Neural progenitor cell (in vitro differentiated cells): ENCODE measurements around the gene STAT3. TPM values are rescaled to one million over a fixed set of nuclear protein-coding genes. Genes with fewer than 3 reads are reported as not detected.
A peak's percentile ranks its signal among the peaks of the same experiment; 100 is the strongest.
"Not testable (repeated sequence)": the region's sequence is repeated elsewhere in the genome, so short reads cannot be mapped to it uniquely, and the experiment has no call there.

Source experiments
- DNase-seq: peaks from one replicate; pipeline ENCODE4 v3.0.0-alpha.2; 2016; ENCODE audit warnings: low spot score
- H2AFZ ChIP-seq: fragments of 200-600 bp; sonication (generic); replicated peaks from 2 replicates; pipeline ENCODE4 v1.6.1; 2016; ENCODE audit warnings: antibody characterized with exemption
- H3F3A ChIP-seq: fragments of 200-600 bp; sonication (generic); 2 replicates; pipeline ENCODE4 v1.6.1; 2016; ENCODE audit warnings: antibody characterized with exemption, low read depth
- H3K27ac ChIP-seq: fragments of 200-600 bp; sonication (generic); 2 replicates; pipeline ENCODE4 v1.5.1; 2016; ENCODE audit warnings: mild to moderate bottlenecking
- H3K27me3 ChIP-seq: fragments of 200-600 bp; sonication (generic); 2 replicates; pipeline ENCODE4 v1.6.1; 2016; ENCODE audit warnings: mild to moderate bottlenecking, moderate library complexity
- H3K36me3 ChIP-seq: fragments of 200-600 bp; sonication (generic); 2 replicates; pipeline ENCODE4 v1.5.1; 2016
- H3K4me1 ChIP-seq: fragments of 200-600 bp; sonication (generic); 2 replicates; pipeline ENCODE4 v1.6.1; 2016; ENCODE audit warnings: mixed run types
- H3K4me2 ChIP-seq: fragments of 200-600 bp; sonication (generic); 2 replicates; pipeline ENCODE4 v1.6.1; 2016
- H3K4me3 ChIP-seq: fragments of 200-600 bp; sonication (generic); 2 replicates; pipeline ENCODE4 v1.5.1; 2016
- H3K79me2 ChIP-seq: fragments of 200-600 bp; sonication (generic); 2 replicates; pipeline ENCODE4 v1.6.1; 2016; ENCODE audit warnings: low read depth
- H3K9ac ChIP-seq: fragments of 200-600 bp; sonication (generic); 2 replicates; pipeline ENCODE4 v1.6.1; 2016
- H3K9me3 ChIP-seq: fragments of 200-600 bp; sonication (generic); 2 replicates; pipeline ENCODE4 v1.5.1; 2016; ENCODE audit warnings: low read depth
- H4K20me1 ChIP-seq: fragments of 200-600 bp; sonication (generic); 2 replicates; pipeline ENCODE4 v1.6.1; 2016; ENCODE audit warnings: low read depth
- H3K27ac Mint-ChIP-seq: 3 replicates; pipeline ENCODE4 v1.8.0; 2021; ENCODE audit warnings: mixed read lengths
- H3K27me3 Mint-ChIP-seq: 2 replicates; pipeline ENCODE4 v1.8.0; 2022; ENCODE audit warnings: low read depth, mild to moderate bottlenecking, inconsistent platforms, moderate library complexity, mixed read lengths; ENCODE audit not compliant: insufficient read depth
- H3K36me3 Mint-ChIP-seq: 3 replicates; pipeline ENCODE4 v1.8.0; 2021; ENCODE audit warnings: mixed read lengths
- H3K4me1 Mint-ChIP-seq: 3 replicates; pipeline ENCODE4 v1.8.0; 2021; ENCODE audit warnings: mixed read lengths
- H3K4me3 Mint-ChIP-seq: 3 replicates; pipeline ENCODE4 v1.8.0; 2021; ENCODE audit warnings: mild to moderate bottlenecking, moderate library complexity, mixed read lengths
- H3K9me3 Mint-ChIP-seq: 3 replicates; pipeline ENCODE4 v1.8.0; 2020; ENCODE audit warnings: mixed read lengths
- CTCF ChIP-seq: fragments of 200-600 bp; sonication (generic); IDR thresholded peaks from 2 replicates; pipeline ENCODE4 v1.5.1; 2017; ENCODE audit warnings: antibody characterized with exemption, mild to moderate bottlenecking
- EZH2 ChIP-seq: fragments of 200-600 bp; sonication (generic); IDR thresholded peaks from 2 replicates; pipeline ENCODE4 v1.6.1; 2017; ENCODE audit warnings: antibody characterized with exemption, mild to moderate bottlenecking, moderate library complexity
- EZH2phosphoT487 ChIP-seq: fragments of 200-600 bp; sonication (generic); IDR thresholded peaks from 2 replicates; pipeline ENCODE4 v1.6.1; 2017; ENCODE audit warnings: antibody characterized with exemption
- total RNA-seq: library from RNA; depleted of rRNA; stranded (reverse); fragments of >200 nt; gene quantifications from 2 replicates; pipeline ENCODE4 v1.2.3, GENCODE V29; 2015; ENCODE audit warnings: low replicate concordance

The STAT3 gene
- total RNA-seq, 1 donor from 2014 or later, result 54.9 TPM

GRCh38 chr17:42305543-42306384 lies 82.5 kb downstream of the STAT3 start:
- Histone ChIP-seq H4K20me1 (no peaks in the 10 kb centered on the region), H3K9me3 (no peaks in the 10 kb centered on the region), H3K9ac (no peak overlapping the region), H3K4me1 (peaks cover 6% of the 10 kb centered on the region), H3F3A (peaks cover 5% of the 10 kb centered on the region), H3K36me3 (no peaks in the 10 kb centered on the region), H3K4me3 (no peak overlapping the region), H3K27me3 (no peaks in the 10 kb centered on the region), H2AFZ (no peak overlapping the region), H3K4me2 (no peak overlapping the region), H3K27ac (no peak overlapping the region), H3K79me2 (no peaks in the 10 kb centered on the region)
- H3K9me3 Mint-ChIP-seq, result no peaks in the 10 kb centered on the region
- H3K4me3 Mint-ChIP-seq, result no peak overlapping the region
- no peaks in the 10 kb centered on the region for H3K36me3 Mint-ChIP-seq
- no peak for TF ChIP-seq CTCF
- no peak for TF ChIP-seq EZH2phosphoT487
- TF ChIP-seq EZH2, result no peak
- DNase-seq, result no peak
- peaks cover 10% of the 10 kb centered on the region for H3K27me3 Mint-ChIP-seq
- peaks cover 11% of the 10 kb centered on the region for H3K4me1 Mint-ChIP-seq
- peak overlapping the region; percentile 85 for H3K27ac Mint-ChIP-seq

- H3K4me1 ChIP-seq, DNase-seq, H3K4me3 Mint-ChIP-seq, H3K27ac ChIP-seq, H3K4me1 Mint-ChIP-seq, H3K27me3 Mint-ChIP-seq, H3K9ac ChIP-seq, H3K9me3 ChIP-seq, H3F3A ChIP-seq, H3K4me3 ChIP-seq, H3K27me3 ChIP-seq, H3K36me3 Mint-ChIP-seq, H2AFZ ChIP-seq, H3K9me3 Mint-ChIP-seq, H3K36me3 ChIP-seq, H3K79me2 ChIP-seq, H3K4me2 ChIP-seq, H4K20me1 ChIP-seq, H3K27ac Mint-ChIP-seq: not testable (repeated sequence)
Observed at GRCh38 chr17:42305031-42305330, 83.3 kb downstream of the STAT3 start.

- Histone ChIP-seq H3K4me2 (no peak overlapping the region), H3K4me1 (no peaks in the 10 kb centered on the region), H3K79me2 (no peaks in the 10 kb centered on the region), H3K36me3 (no peaks in the 10 kb centered on the region), H2AFZ (no peak overlapping the region), H3K9ac (no peak overlapping the region), H4K20me1 (no peaks in the 10 kb centered on the region), H3K9me3 (no peaks in the 10 kb centered on the region), H3K27me3 (no peaks in the 10 kb centered on the region), H3K27ac (no peak overlapping the region), H3F3A (no peaks in the 10 kb centered on the region), H3K4me3 (no peak overlapping the region)
- no peak for TF ChIP-seq EZH2
- no peak for TF ChIP-seq EZH2phosphoT487
- no peak for TF ChIP-seq CTCF
- no peaks in the 10 kb centered on the region for H3K36me3 Mint-ChIP-seq
- no peak for DNase-seq
- H3K27ac Mint-ChIP-seq, result peak overlapping the region; percentile 53
- no peaks in the 10 kb centered on the region for H3K9me3 Mint-ChIP-seq
- peaks cover 2% of the 10 kb centered on the region for H3K4me1 Mint-ChIP-seq
- no peak overlapping the region for H3K4me3 Mint-ChIP-seq
- H3K27me3 Mint-ChIP-seq, result peaks cover 10% of the 10 kb centered on the region
Observed at GRCh38 chr17:42304187-42305030, 83.8 kb downstream of the STAT3 start.

GRCh38 chr17:42303694-42304093 lies 84.5 kb downstream of the STAT3 start:
- Histone ChIP-seq H3K4me1 (no peaks in the 10 kb centered on the region), H3K9me3 (no peaks in the 10 kb centered on the region), H3F3A (no peaks in the 10 kb centered on the region), H3K4me3 (no peak overlapping the region), H3K27ac (no peak overlapping the region), H4K20me1 (no peaks in the 10 kb centered on the region), H2AFZ (no peak overlapping the region), H3K9ac (no peak overlapping the region), H3K4me2 (no peak overlapping the region), H3K27me3 (no peaks in the 10 kb centered on the region), H3K36me3 (no peaks in the 10 kb centered on the region), H3K79me2 (no peaks in the 10 kb centered on the region)
- Mint-ChIP-seq H3K4me3 (no peak overlapping the region), H3K36me3 (no peaks in the 10 kb centered on the region), H3K4me1 (peaks cover 2% of the 10 kb centered on the region), H3K9me3 (no peaks in the 10 kb centered on the region), H3K27ac (peak overlapping the region; percentile 53), H3K27me3 (peaks cover 13% of the 10 kb centered on the region)
- DNase-seq, result no peak
- TF ChIP-seq EZH2, result no peak
- TF ChIP-seq CTCF, result no peak
- TF ChIP-seq EZH2phosphoT487, result no peak
